ENCODE measurements around the gene YPEL2. TPM values are rescaled to one million over a fixed set of nuclear protein-coding genes. Genes with fewer than 3 reads are reported as not detected.

YPEL2 gene
- total and polyA plus RNA-seq, 2 of the 13 experiments (the other 11 are each of a cell fraction or from before 2014, with no cell fraction given) = 8.5 to 21.1 TPM

DNA sequence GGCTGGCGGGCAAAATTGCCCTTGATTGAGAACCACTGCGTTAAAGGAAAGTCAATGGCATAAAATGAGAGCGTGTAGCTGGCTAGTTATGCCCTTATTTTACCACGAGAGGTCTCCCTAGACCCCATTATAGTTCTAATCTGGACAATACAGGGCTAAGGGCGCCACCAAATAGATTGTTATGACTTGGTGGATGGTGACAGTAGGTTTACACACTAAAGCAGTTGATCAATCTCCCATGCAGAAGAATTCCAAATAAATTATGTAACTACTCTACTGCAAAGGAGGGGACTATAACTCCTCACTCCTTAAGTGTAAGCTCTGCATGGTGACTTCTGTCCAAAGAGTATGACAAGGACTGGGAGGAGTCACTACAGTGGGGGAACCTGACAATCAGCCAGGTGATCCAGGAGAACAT, 20.4 kb upstream of the YPEL2 start (continued):
- no peak for TF ChIP-seq MLX (CRISPR knock-in tag; IDR thresholded peaks at IDR 0.05)
- TF ChIP-seq ZNF207 (IDR thresholded peaks at IDR 0.05; ENCODE audit: borderline replicate concordance) = no peak
- TF ChIP-seq RFX3 (CRISPR knock-in tag; IDR thresholded peaks at IDR 0.05) = no peak
- TF ChIP-seq ZNF570 (CRISPR knock-in tag; IDR thresholded peaks at IDR 0.05; ENCODE audit: borderline replicate concordance) = no peak
- TF ChIP-seq ZNF24 (IDR thresholded peaks at IDR 0.05) = 0 out of 2 replicates have a peak, but pooled peaks have one; percentile 38
- no peak for TF ChIP-seq ZFP41 (CRISPR knock-in tag; IDR thresholded peaks at IDR 0.05; ENCODE audit: borderline replicate concordance)
- no peak for TF ChIP-seq TEF (CRISPR knock-in tag; IDR thresholded peaks at IDR 0.05)
- no peak for TF ChIP-seq ZNF441 (CRISPR knock-in tag; IDR thresholded peaks at IDR 0.05; ENCODE audit: borderline replicate concordance)
- TF ChIP-seq ZHX1 (CRISPR knock-in tag; IDR thresholded peaks at IDR 0.05; ENCODE audit: low read depth) = no peak
- no peak for TF ChIP-seq ZHX2 (IDR thresholded peaks at IDR 0.05; ENCODE audit: low read depth)
- TF ChIP-seq ZHX2 (CRISPR knock-in tag; IDR thresholded peaks at IDR 0.05; ENCODE audit: borderline replicate concordance) = no peak
- TF ChIP-seq PHF5A (CRISPR knock-in tag; IDR thresholded peaks at IDR 0.05; ENCODE audit: low read depth, unreplicated experiment) = no peak
- TF ChIP-seq MIER2 (CRISPR knock-in tag; IDR thresholded peaks at IDR 0.05) = no peak
- TF ChIP-seq, protein P1, sequence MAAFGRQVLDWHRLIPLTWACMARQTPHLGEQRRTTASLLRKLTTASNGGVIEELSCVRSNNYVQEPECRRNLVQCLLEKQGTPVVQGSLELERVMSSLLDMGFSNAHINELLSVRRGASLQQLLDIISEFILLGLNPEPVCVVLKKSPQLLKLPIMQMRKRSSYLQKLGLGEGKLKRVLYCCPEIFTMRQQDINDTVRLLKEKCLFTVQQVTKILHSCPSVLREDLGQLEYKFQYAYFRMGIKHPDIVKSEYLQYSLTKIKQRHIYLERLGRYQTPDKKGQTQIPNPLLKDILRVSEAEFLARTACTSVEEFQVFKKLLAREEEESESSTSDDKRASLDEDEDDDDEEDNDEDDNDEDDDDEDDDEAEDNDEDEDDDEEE (CRISPR knock-in tag; IDR thresholded peaks at IDR 0.05) = no peak
